Adrenal gland (tissue), 12 donors: ENCODE data around the gene ACACB. TPM values are rescaled to one million over a fixed set of nuclear protein-coding genes. Genes with fewer than 3 reads are reported as not detected.

Experiments used
- DNase-seq, 7 donors: peaks; one replicate each; pipeline ENCODE4 v3.0.0-alpha.2; 2019 to 2020
- H3K27ac ChIP-seq, 5 donors: fragments of 200-600 bp; sonication (generic) in 4 of 5; 1 replicate in 3 of 5; 2 replicates in 2 of 5; pipeline versions ENCODE4 v1.5.1 to v1.8.0; 2016 to 2020; ENCODE audit warnings: mild to moderate bottlenecking in 1 of 5
- H3K27me3 ChIP-seq: fragments of 200-600 bp; 2 replicates; pipeline ENCODE4 v1.8.0; 2021
- H3K36me3 ChIP-seq, 2 donors: fragments of 200-600 bp; replicated peaks in 1 of 2; 1 replicate in 1 of 2; 2 replicates in 1 of 2; pipeline versions ENCODE4 v1.5.1 to v1.8.0; 2018 to 2022
- H3K4me1 ChIP-seq, 2 donors: fragments of 200-600 bp; replicated peaks in 1 of 2; 1 replicate in 1 of 2; 2 replicates in 1 of 2; pipeline versions ENCODE4 v1.5.1 to v1.8.0; 2018 to 2021
- H3K4me3 ChIP-seq, 4 donors: fragments of 200-600 bp; sonication (generic) in 3 of 4; one replicate each; pipeline ENCODE4 v1.5.1; 2016 to 2018
- H3K9me3 ChIP-seq, 3 donors: fragments of 200-600 bp; sonication (generic) in 1 of 3; replicated peaks in 1 of 3; 1 replicate in 2 of 3; 2 replicates in 1 of 3; pipeline versions ENCODE4 v1.5.1 to v1.8.0; 2016 to 2021
- POLR2A ChIP-seq, 2 donors: fragments of 450-650 bp; IDR thresholded peaks; one replicate each; pipeline ENCODE4 v1.6.1; 2017; ENCODE audit warnings: antibody characterized with exemption in 2 of 2, mild to moderate bottlenecking in 2 of 2, moderate library complexity in 1 of 2
- WGBS, 4 donors: extraction: QIAGEN DNeasy Blood & Tissue Kit in 2 of 4; methylation state at CpG; one replicate each; pipeline versions ENCODE4 v1.1.5 to v1.1.7; 2013 to 2017; 5-methylcytosine and 5-hydroxymethylcytosine counted together
- intact Hi-C, 2 donors: fragments of 100-400 bp; cut with DNase I; formaldehyde crosslinking; loops; one replicate each; pipeline versions ENCODE4 v1.14.1 to v1.15.0; 2022 to 2023
- polyA plus RNA-seq, 3 donors: library from polyadenylated mRNA; stranded (reverse); fragments of 200-250 nt in 2 of 3; fragments of 350-450 nt in 1 of 3; fragmentation: Illumina TruSeq in 1 of 3; extraction: RNeasy Lipid Tissue Mini Kit (QIAGEN cat#74804) in 1 of 3; gene quantifications; one replicate each; pipeline ENCODE4 v1.2.3, GENCODE V29; 2013 to 2014
- total RNA-seq, 9 donors: library from RNA; depleted of rRNA in 4 of 9; stranded (reverse); fragments of >200 nt in 4 of 9; fragments of 120-200 nt in 1 of 9; fragmentation: NEBNext Ultra II Directional in 1 of 9; extraction: Animal tissue kit (Norgen Biotek cat#: 25700) in 1 of 9; gene quantifications; one replicate each; pipeline versions ENCODE4 v1.1.0 to v1.2.4, GENCODE V29; 2013 to 2023
- TF ChIP-seq, protein P1 (sequence below), 6 experiments: fragments of 450-650 bp in 4 of 6; fragments of 200-600 bp in 2 of 6; sonication (generic) in 1 of 6; IDR thresholded peaks; 1 replicate in 5 of 6; 2 replicates in 1 of 6; pipeline versions ENCODE4 v1.5.1 to v1.8.0; 2016 to 2021; ENCODE audit warnings: antibody characterized with exemption in 6 of 6, mild to moderate bottlenecking in 2 of 6, moderate library complexity in 1 of 6
- donor health status: healthy with polysubstance abuse.
- donor health status: Bipolar disorder and iron deficiency.
- donor health status: DM: yes; HTN: yes; CAD: no.
- donor health status: DM: no; HTN: no; CAD: no.
- donor health status: DM: no; HTN: no; CAD: no.
- donor health status: DM: yes; HTN: yes; CAD: no.

The ACACB gene
- total and polyA plus RNA-seq, 12 donors: 35.5 to 143 (median 65.7) TPM

DNA sequence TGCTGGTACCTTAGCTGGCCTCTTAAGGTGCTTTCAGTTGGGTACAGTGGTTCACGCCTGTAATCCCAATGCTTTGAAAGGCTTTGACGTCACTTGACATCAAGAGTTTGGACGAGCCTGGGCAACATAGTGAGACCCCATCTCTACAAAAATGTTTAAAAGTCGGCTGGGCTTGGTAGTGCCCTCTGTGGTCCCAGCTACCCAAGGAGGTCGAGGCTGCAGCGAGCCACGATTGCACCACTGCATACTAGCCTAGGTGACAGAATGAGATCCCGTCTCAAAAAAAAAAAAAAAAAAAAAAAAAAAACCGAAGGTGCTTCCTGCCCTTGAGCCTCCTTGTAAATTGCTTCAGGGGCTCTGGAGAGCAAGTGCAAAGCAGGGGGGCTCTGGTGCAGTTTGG, 50.0 kb downstream of the ACACB start:
- intact Hi-C loops: loop anchor here in 1 of 2 donors (10.0 kb wide), 1 partner anchor 52 kb away; the partner anchor contains the start of gene ACACB
- DNase-seq: peak in 2 of 7 donors; percentile 9 to 20

DNA sequence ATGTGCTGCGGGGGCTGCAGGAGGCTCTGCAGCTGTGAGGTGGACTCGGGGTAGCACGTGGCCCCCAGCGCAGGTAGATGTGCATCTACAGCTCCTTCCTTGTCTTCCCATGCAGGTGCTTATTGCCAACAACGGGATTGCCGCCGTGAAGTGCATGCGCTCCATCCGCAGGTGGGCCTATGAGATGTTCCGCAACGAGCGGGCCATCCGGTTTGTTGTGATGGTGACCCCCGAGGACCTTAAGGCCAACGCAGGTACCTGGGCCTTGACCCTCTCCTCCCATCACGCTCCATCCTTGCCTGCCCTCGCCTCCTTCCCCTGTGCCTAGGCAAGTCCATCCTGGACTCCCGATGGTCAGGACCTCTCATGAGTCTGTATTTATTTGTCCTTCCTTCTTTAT, 51.4 kb downstream of the ACACB start:
- 88 to 93% (median 90%) methylated on average over 11 to 18 of the region's 18 CpGs for WGBS, 4 donors
- H3K27me3 ChIP-seq: no peaks in the 10 kb centered on the region
- peaks cover 0 to 20% of the 10 kb centered on the region in 2 donors for H3K4me1 ChIP-seq
- peaks cover 0 to 47% of the 10 kb centered on the region in 2 donors for H3K36me3 ChIP-seq
- no peak overlapping the region for H3K4me3 ChIP-seq
- intact Hi-C loops: loop anchor here in 1 of 2 donors (10.0 kb wide), 1 partner anchor 53 kb away; the partner anchor contains the start of gene ACACB
- peak in 2 of 7 donors; percentile 10 to 19 for DNase-seq
- H3K27ac ChIP-seq: no peak overlapping the region
- TF ChIP-seq, protein P1, sequence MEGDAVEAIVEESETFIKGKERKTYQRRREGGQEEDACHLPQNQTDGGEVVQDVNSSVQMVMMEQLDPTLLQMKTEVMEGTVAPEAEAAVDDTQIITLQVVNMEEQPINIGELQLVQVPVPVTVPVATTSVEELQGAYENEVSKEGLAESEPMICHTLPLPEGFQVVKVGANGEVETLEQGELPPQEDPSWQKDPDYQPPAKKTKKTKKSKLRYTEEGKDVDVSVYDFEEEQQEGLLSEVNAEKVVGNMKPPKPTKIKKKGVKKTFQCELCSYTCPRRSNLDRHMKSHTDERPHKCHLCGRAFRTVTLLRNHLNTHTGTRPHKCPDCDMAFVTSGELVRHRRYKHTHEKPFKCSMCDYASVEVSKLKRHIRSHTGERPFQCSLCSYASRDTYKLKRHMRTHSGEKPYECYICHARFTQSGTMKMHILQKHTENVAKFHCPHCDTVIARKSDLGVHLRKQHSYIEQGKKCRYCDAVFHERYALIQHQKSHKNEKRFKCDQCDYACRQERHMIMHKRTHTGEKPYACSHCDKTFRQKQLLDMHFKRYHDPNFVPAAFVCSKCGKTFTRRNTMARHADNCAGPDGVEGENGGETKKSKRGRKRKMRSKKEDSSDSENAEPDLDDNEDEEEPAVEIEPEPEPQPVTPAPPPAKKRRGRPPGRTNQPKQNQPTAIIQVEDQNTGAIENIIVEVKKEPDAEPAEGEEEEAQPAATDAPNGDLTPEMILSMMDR (IDR thresholded peaks at IDR 0.05): no peak
- no peak for TF ChIP-seq POLR2A (IDR thresholded peaks at IDR 0.05)
- no peaks in the 10 kb centered on the region for H3K9me3 ChIP-seq

More for the DNA sequence above, 50.0 kb downstream of the ACACB start:
- H3K4me1 ChIP-seq: peaks cover 0 to 28% of the 10 kb centered on the region in 2 donors
- H3K4me3 ChIP-seq: no peak overlapping the region
- peak overlapping the region in 2 of 5 donors; percentile 46 to 59 for H3K27ac ChIP-seq
- peaks cover 0 to 33% of the 10 kb centered on the region in 2 donors for H3K36me3 ChIP-seq
- no peaks in the 10 kb centered on the region for H3K9me3 ChIP-seq
- H3K27me3 ChIP-seq: no peaks in the 10 kb centered on the region
- TF ChIP-seq, protein P1 (IDR thresholded peaks at IDR 0.05): no peak
- TF ChIP-seq POLR2A (IDR thresholded peaks at IDR 0.05): no peak
- WGBS, 4 donors: 72 to 83% (median 79%) methylated on average over 8 to 9 of the region's 9 CpGs

DNA sequence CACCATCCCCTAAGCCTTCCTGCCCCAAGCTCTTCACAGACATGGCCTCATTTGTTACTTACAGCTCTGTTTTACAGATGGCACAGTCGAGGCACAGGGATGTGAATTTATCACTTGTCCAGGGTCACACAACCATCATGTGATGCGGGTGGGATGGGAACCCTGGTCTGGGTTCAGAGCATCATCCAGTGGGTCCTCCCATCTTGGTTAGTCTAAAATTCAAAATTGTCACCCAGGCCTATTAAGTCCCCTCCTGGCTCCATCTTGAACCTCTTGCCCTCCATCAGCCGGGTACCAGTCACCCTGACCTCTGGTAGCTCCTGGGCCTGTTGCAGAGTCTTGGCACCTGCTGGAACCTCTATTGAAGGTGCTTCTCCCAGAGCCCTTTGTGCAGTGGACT, 52.9 kb downstream of the ACACB start:
- WGBS, 4 donors: 78 to 86% (median 81%) methylated on average over 3 of the region's 3 CpGs
- Histone ChIP-seq H3K4me3 (no peak overlapping the region), H3K27me3 (no peaks in the 10 kb centered on the region), H3K9me3 (no peaks in the 10 kb centered on the region), H3K27ac (peak overlapping the region in 1 of 5 donors; percentile 27), H3K4me1 (peaks cover 0 to 13% of the 10 kb centered on the region in 2 donors), H3K36me3 (peaks cover 0 to 62% of the 10 kb centered on the region in 2 donors)
- peak in 2 of 7 donors; percentile 13 to 19 for DNase-seq
- no peak for TF ChIP-seq POLR2A (IDR thresholded peaks at IDR 0.05)
- TF ChIP-seq, protein P1 (IDR thresholded peaks at IDR 0.05): no peak
- intact Hi-C loops: loop anchor here in 1 of 2 donors (10.0 kb wide), 1 partner anchor 54 kb away; the partner anchor contains the start of gene ACACB

DNA sequence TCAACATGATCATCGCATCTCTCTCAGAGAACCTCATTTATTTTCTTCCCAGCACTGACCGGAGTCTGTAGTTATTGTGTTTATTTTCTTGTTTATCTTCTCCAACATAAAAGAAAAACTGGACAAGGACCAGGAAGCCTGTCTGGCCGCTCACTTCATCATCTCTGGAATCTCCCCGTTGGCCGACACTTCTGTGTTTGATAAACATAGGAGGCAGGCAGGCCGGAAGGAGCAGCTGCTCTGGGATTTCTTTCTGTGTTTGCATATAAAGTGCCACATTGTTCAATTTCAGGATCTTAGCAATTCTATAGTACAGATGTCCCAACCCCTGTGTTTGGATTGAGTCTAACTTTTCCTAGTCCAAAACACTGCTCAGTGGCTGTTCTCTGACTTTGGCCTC, 53.3 kb downstream of the ACACB start:
- Histone ChIP-seq H3K27me3 (no peaks in the 10 kb centered on the region), H3K36me3 (peaks cover 0 to 66% of the 10 kb centered on the region in 2 donors), H3K9me3 (no peaks in the 10 kb centered on the region), H3K27ac (peak overlapping the region in 3 of 5 donors; percentile 4 to 30 (median 27)), H3K4me3 (no peak overlapping the region), H3K4me1 (peaks cover 0 to 13% of the 10 kb centered on the region in 2 donors)
- WGBS, 4 donors: 42 to 69% (median 56%) methylated on average over 5 to 6 of the region's 6 CpGs
- TF ChIP-seq, protein P1 (IDR thresholded peaks at IDR 0.05): no peak
- TF ChIP-seq POLR2A (IDR thresholded peaks at IDR 0.05): no peak
- intact Hi-C loops: loop anchor here in 1 of 2 donors (10.0 kb wide), 1 partner anchor 55 kb away; the partner anchor contains the start of gene ACACB
- DNase-seq: peak in 2 of 7 donors; percentile 34 to 37
